Left ventricle myocardium superior (tissue), 1 donor: Measurements from ENCODE around the gene CHN1. TPM values are rescaled to one million over a fixed set of nuclear protein-coding genes. Genes with fewer than 3 reads are reported as not detected.

ENCODE experiments used
- ATAC-seq: fragments of 200-7000 bp; cut with Tn5 transposase; one replicate; pipeline ENCODE4 v1.9.1; 2020; ENCODE audit warnings: mild to moderate bottlenecking, moderate library complexity
- DNase-seq: peaks from one replicate; pipeline ENCODE4 v3.0.0-alpha.2; 2020
- intact Hi-C: fragments of 100-400 bp; cut with micrococcal nuclease; formaldehyde crosslinking; loops from one replicate; pipeline ENCODE4 v1.11.0; 2022
- total RNA-seq: library from RNA; stranded (reverse); fragmentation: NEBNext Ultra II Directional; extraction: Animal tissue kit (Norgen Biotek cat#: 25700); gene quantifications from one replicate; pipeline ENCODE4 v1.2.1, GENCODE V29; 2021
- donor health status: DM: no; HTN: yes; CAD: no; lungs with severe emphysema.

The CHN1 gene
- total RNA-seq, 1 donor from 2014 or later, result 16.6 TPM

- intact Hi-C loops, result no loop called here
- DNase-seq (no peak), ATAC-seq (no peak)
Observed at GRCh38 chr2:174951745-174952144, 53.4 kb downstream of the CHN1 start.

DNA sequence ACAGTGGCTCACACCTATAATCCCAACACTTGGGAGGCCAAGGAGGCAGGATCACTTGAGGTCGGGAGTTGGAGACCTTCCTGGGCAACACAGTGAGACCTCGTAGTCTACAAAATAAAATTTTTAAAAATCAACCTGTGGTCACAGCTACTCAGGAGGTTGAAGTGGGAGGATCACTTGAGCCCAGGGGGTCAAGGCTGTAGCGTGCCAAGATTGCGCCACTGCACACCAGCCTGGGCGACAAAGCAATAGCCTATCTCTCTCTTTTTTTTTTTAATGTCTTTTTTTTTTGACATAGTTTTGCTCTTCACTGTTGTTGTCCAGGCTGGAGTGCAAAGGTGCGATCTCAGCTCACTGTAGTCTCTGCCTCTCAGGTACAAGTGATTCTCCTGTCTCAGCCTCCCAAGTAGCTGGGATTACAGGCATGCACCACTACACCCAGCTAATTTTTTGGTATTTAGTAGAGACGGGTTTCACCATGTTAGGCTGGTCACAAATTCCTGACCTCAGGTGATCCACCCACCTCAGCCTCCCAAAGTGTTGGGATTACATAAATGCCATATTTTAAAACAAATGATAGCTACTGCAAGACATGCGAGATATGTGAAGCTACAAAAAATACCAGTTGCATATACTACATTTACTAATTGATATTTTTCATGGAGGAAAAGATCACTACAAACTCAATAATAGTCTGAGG, 55.0 kb downstream of the CHN1 start:
- intact Hi-C loops, result no loop called here
- ATAC-seq, result no peak
- DNase-seq, result no peak

- DNase-seq (no peak), ATAC-seq (no peak)
- intact Hi-C loops, result no loop called here
Observed at GRCh38 chr2:174945601-174946260, 59.5 kb downstream of the CHN1 start.

GRCh38 chr2:174939046-174939445, 66.1 kb downstream of the CHN1 start:
- intact Hi-C loops, result no loop called here
- DNase-seq, result no peak
- ATAC-seq, result no peak

DNA sequence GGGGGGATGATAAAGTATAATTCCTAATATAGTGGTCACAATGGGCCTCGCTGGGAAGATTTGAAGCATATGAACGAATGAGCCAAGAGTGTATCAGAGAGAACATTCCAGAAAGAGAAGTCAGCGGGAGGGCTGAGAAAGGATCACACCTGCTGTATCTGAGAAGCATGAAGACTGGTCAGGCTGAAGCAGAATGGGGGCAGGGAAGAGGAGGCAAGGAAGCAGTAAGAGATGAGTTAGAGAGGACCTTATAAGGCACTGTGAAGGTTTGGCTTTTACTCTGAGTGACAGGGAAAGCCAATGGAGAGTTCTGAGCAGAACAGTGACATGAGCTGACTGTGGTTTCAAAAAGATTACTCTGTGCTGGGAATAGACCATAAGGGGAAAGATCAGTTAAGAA, 73.5 kb downstream of the CHN1 start:
- intact Hi-C loops, result no loop called here
- DNase-seq, result no peak
- ATAC-seq, result no peak

DNA sequence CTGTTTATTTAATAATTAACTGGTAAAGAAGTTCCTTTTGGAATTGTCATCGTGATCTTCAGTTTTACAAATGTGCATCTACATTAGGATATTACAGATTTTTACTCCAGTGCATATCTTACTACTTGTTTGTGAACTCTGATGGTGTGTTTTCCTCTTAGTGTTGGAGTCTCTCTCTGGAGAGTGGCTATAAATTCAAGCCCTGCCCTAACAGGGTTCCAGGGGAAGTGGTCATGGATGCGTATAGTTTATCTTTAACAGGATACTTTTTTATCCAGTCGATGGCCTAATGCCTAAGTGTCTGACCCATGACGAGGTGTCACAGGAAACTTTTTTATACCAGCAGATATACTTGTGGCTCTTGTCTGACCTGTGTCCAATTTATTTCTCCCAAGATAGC, 75.4 kb downstream of the CHN1 start:
- intact Hi-C loops, result no loop called here
- no peak for ATAC-seq
- no peak for DNase-seq

DNA sequence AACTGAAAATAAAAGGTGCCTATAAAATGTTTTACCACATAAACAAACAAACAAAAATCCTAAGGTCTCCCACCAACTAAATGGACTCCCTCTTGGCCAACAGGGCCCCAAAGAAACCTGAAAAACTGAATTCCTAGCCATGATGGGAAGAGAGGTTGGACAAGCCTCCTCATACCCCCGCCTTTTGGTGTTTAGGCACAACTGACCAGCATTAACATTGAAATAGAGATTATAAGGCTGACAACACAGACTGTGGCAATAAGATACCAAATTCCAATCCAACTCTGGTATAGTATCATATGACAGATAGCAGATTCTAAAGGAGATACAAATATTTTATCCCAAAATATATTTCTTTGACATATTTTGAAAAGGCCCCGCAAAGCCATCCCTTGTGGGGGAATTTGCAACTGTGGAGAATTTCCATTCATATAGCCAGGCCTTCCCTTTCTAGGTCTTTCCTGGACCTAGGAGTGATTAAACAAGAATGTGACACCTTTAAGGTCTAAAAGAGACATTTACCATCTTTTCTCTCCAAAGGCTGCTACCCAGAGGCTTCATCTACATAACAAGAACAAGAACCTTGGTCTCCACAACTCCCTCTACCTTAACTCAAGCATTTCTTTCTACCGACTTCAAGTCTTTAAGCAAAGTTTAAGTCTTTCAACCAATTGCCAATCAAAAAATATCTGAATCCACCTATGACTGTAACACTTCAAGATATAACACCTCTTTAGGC, 80.0 kb downstream of the CHN1 start:
- no peak for ATAC-seq
- intact Hi-C loops, result no loop called here
- DNase-seq, result no peak

DNA sequence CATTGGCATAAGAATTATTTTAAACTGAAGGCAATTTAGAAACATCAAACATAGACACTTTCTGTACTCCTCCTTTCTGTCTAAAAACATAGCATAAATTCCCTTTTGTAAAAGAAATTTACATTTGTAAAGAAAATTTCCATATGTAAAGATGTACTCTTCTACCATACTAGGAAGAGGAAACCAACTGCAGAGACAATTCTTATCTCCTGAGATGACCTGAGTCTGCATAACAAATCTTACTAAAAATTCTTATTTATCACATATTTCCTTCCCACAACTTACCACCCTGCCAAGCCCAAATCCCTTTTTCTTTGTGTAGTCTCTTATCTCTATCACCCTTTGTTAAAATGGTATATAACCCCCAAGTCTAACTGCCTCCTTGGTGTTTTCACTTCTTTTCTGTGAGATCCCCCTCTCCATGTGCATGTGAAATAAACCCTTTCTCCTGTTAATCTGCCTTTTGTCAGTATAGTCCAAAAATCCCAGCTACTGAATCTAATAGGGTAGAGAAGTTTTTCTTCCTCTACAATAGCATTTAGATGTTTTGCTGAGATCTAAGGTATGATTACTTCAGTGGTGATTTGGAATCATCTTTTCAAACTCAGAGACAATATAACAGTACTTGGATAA, 81.0 kb downstream of the CHN1 start:
- ATAC-seq, result no peak
- DNase-seq, result no peak
- intact Hi-C loops, result no loop called here

- ATAC-seq (no peak), DNase-seq (no peak)
- intact Hi-C loops, result no loop called here
Observed at GRCh38 chr2:174919947-174920595, 85.1 kb downstream of the CHN1 start.

DNA sequence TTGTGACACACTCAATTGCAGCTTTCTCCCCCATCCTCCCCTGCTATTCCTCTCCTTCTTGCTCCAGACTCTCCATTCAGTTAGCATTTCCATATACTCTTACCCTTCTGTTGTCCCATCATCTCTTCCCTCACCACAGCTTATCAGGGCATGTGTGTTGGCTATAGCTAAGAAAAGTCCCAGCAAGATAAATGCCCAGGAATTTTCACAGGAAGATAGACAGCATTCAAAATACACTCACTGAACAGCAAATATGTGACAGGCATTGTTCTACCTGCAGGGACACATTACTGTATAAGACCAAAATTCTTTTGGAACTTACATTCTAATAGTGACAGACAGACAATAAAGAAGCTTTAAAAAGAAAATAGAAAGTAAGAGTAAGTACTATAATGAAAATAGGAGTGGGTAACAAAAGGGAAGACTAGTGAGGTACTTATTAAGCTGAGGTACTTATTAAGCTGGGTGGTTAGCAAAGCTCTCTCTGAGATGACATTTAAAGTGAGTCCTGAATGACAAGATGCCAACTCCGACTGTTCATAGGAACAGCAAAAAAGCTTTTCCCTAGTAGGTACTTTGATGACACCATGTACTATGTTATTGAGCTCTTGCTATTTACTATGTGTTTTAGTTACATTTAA, 86.2 kb downstream of the CHN1 start:
- intact Hi-C loops, result no loop called here
- peak; percentile 15 for ATAC-seq
- DNase-seq, result no peak

DNA sequence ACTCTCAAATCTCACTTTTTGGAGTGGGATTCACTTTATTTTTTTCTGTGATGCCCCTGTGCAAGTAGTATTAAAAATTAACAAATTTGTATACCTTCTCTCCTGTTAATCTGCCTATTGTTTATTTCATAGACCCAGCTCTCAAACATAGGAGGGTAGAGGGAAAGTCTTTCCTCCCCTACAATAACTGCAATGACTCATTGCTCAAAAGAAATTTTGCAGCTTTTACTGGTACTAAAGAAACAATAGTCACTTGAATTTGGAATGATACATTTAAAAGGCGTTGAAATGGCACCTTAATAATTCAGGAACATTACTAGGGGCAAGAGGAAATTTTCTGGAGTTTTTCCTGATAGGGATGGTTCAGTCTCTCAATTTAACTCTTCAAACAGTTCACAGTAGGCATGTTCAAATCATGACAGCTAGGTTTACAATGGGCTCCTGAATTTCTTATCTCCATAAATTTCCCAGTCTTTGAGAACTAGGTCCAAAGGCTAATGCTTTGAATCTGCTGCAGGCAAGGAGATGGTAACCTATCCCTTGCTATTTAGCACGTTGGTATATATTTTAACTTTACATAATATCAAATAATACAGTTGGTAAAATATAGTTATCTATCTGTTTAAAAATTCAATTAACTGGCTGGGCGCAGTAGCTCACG, 88.8 kb downstream of the CHN1 start:
- DNase-seq, result no peak
- no peak for ATAC-seq
- intact Hi-C loops, result no loop called here

DNA sequence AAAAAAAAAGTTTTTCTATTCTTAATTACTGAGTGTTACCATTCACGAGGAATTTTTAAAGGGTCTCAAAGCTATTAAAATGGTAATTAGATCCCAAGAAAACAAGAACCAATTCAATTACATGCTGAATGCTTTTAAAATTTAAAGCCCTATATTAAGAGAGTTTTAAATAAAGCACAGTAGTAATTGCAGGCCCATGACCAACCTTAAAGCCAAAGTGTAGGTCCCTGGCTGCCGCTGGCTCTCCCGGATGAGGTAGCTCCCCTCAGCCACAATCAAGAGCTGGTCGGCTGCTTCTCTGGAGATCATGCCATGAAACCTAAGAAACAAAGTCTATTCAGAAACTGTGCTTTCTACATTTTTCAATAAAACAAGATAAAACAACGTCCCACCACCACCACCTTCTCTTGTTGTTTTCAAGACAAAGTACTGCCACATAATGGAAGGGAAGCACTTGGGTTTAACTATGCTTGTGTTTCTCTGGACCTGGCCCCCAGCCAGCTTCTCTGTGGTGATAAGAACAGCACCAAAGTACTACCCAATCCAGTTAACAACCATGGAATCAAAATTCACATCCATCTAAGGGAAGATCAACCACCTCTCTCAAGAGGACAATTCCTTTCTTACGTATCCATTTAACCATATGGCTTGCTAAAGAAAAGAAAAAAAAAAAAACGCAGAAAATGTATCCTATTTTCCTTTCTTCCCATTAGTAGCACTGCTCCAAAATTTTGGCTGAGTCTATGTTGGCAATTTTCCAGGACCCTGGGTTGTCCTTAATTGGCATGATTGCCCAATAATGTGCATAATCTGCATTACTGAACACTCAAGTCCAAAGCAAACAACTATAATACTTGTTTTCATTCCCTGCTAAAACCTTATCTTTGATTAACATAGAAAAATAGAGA, 90.1 kb downstream of the CHN1 start:
- DNase-seq, result peak; percentile 74
- intact Hi-C loops, result no loop called here
- peak; percentile 42 for ATAC-seq

DNA sequence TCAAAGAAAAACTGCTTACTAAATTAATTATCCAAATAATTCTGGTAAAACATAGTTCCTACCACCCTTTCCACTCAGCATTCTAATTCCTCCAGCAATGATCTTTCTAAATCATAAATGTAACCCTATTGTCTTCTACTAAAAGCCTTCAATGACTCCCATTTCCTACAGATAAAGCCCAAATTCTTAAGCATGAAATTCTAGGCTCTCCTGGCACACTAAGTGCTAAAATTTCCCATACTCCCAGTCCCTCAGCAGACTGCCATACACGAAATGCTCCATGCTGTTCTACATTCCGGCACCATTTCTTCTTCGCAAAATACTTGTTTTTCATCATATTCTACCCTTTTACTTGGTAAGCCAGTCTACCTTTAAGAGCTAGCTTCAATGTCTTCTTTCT, 96.9 kb downstream of the CHN1 start:
- no peak for ATAC-seq
- intact Hi-C loops, result no loop called here
- no peak for DNase-seq

GRCh38 chr2:174903264-174903556, 102.0 kb downstream of the CHN1 start:
- intact Hi-C loops, result no loop called here
- DNase-seq (no peak), ATAC-seq (no peak)

- ATAC-seq (peak; percentile 22), DNase-seq (no peak)
- intact Hi-C loops, result no loop called here
Observed at GRCh38 chr2:174902506-174903263, 102.5 kb downstream of the CHN1 start.

- DNase-seq, result no peak
- ATAC-seq, result peak; percentile 57
- intact Hi-C loops, result no loop called here
Observed at GRCh38 chr2:174901075-174901474, 104.1 kb downstream of the CHN1 start.

GRCh38 chr2:174897286-174897685, 107.9 kb downstream of the CHN1 start:
- ATAC-seq (no peak), DNase-seq (no peak)
- intact Hi-C loops, result no loop called here
